Activated naive CD8-positive, alpha-beta T cell treated with anti-CD3 and anti-CD28 coated beads, Interleukin-2, amount 50 U/mL, for 24 hours (primary cell): ENCODE results near the gene RFC4.
A peak's percentile ranks its signal among the peaks of the same experiment; 100 is the strongest.
"Not testable (repeated sequence)": the region's sequence is repeated elsewhere in the genome, so short reads cannot be mapped to it uniquely, and the experiment has no call there.

Experiments used
- ATAC-seq: fragments of 150-1000 bp; cut with Tn5 transposase; one replicate; pipeline ENCODE4 v1.10.0; 2021
- DNase-seq: peaks from one replicate; pipeline ENCODE4 v3.0.0; 2021
- H3K27ac Mint-ChIP-seq: one replicate; pipeline ENCODE4 v1.8.0; 2021; ENCODE audit warnings: mild to moderate bottlenecking, mixed read lengths
- H3K27me3 Mint-ChIP-seq: one replicate; pipeline ENCODE4 v1.8.0; 2021; ENCODE audit warnings: mixed read lengths
- H3K36me3 Mint-ChIP-seq: one replicate; pipeline ENCODE4 v1.8.0; 2021; ENCODE audit warnings: low read depth, mixed read lengths
- H3K4me1 Mint-ChIP-seq: one replicate; pipeline ENCODE4 v1.8.0; 2021; ENCODE audit warnings: mixed read lengths
- H3K4me3 Mint-ChIP-seq: one replicate; pipeline ENCODE4 v1.8.0; 2021; ENCODE audit warnings: mild to moderate bottlenecking, moderate library complexity, mixed read lengths
- H3K9me3 Mint-ChIP-seq: one replicate; pipeline ENCODE4 v1.8.0; 2021; ENCODE audit warnings: mixed read lengths

The RFC4 gene

GRCh38 chr3:186831798-186832197, 25.5 kb upstream of the RFC4 start:
- Mint-ChIP-seq H3K4me1 (peaks cover 7% of the 10 kb centered on the region), H3K27ac (no peak overlapping the region), H3K9me3 (no peaks in the 10 kb centered on the region), H3K36me3 (no peaks in the 10 kb centered on the region), H3K4me3 (no peak overlapping the region), H3K27me3 (peaks cover 43% of the 10 kb centered on the region)
- ATAC-seq (no peak), DNase-seq (no peak)

- H3K4me1 Mint-ChIP-seq: peaks cover 35% of the 10 kb centered on the region
These were observed 22.1 kb upstream of the RFC4 start for GRCh38 chr3:186828340-186828739.

GRCh38 chr3:186826976-186827857, 20.9 kb upstream of the RFC4 start:
- peaks cover 8% of the 10 kb centered on the region for H3K36me3 Mint-ChIP-seq
- peaks cover 36% of the 10 kb centered on the region for H3K4me1 Mint-ChIP-seq
- H3K9me3 Mint-ChIP-seq: no peaks in the 10 kb centered on the region
- peak overlapping the region; percentile 90 for H3K4me3 Mint-ChIP-seq
- H3K27me3 Mint-ChIP-seq: peaks cover 50% of the 10 kb centered on the region
- peak; percentile 88 for DNase-seq
- peak overlapping the region; percentile 84 for H3K27ac Mint-ChIP-seq
- ATAC-seq: peak; percentile 79

More at GRCh38 chr3:186828340-186828739, 22.1 kb upstream of the RFC4 start:
- Mint-ChIP-seq H3K27ac (no peak overlapping the region), H3K27me3 (peaks cover 56% of the 10 kb centered on the region), H3K36me3 (peaks cover 8% of the 10 kb centered on the region), H3K4me3 (no peak overlapping the region), H3K9me3 (no peaks in the 10 kb centered on the region)
- no peak for DNase-seq
- no peak for ATAC-seq

- peaks cover 8% of the 10 kb centered on the region for H3K36me3 Mint-ChIP-seq
- H3K4me1 Mint-ChIP-seq: peaks cover 36% of the 10 kb centered on the region
- H3K9me3 Mint-ChIP-seq: no peaks in the 10 kb centered on the region
- ATAC-seq (peak; percentile 13), DNase-seq (peak; percentile 38)
- H3K27me3 Mint-ChIP-seq: peaks cover 43% of the 10 kb centered on the region
- peak overlapping the region; percentile 84 for H3K27ac Mint-ChIP-seq
- peak overlapping the region; percentile 90 for H3K4me3 Mint-ChIP-seq
These were observed 20.2 kb upstream of the RFC4 start for GRCh38 chr3:186826410-186826975.

DNA sequence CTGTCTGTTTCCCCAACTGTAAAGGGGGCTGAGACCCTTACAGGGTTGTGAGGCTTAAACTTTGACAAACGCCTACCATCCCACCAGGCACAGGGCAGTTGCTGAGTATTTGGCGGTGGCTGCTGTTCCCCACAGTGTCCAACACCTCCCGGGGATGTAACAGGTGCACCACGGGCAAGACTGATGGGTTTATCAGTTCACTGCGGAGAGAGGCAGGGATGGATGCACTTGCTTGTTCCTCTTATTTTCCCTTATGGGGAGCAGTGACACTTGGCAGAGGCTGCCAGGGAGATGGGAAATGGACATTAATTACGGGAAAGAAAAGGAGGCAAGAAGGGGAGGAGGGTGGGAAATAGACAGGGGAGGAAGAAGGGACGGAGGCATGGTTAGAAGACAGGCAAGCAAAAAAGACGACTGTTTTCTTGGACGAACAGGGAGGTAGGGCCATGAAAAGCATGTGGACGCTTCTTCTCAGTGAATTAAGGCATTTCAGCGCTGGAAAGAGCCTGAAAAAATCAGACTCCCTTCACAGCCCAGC, 19.7 kb upstream of the RFC4 start:
- Mint-ChIP-seq H3K36me3 (peaks cover 8% of the 10 kb centered on the region), H3K27me3 (peaks cover 39% of the 10 kb centered on the region), H3K27ac (peak overlapping the region; percentile 84), H3K4me1 (peaks cover 36% of the 10 kb centered on the region), H3K9me3 (no peaks in the 10 kb centered on the region), H3K4me3 (peak overlapping the region; percentile 90)
- DNase-seq (peak; percentile 11), ATAC-seq (peak; percentile 29)

GRCh38 chr3:186825294-186825821, 19.1 kb upstream of the RFC4 start:
- peak overlapping the region; percentile 90 for H3K4me3 Mint-ChIP-seq
- peak overlapping the region; percentile 84 for H3K27ac Mint-ChIP-seq
- peak; percentile 63 for DNase-seq
- peak; percentile 85 for ATAC-seq
- peaks cover 8% of the 10 kb centered on the region for H3K36me3 Mint-ChIP-seq
- H3K27me3 Mint-ChIP-seq: peaks cover 36% of the 10 kb centered on the region
- H3K9me3 Mint-ChIP-seq: no peaks in the 10 kb centered on the region
- peaks cover 36% of the 10 kb centered on the region for H3K4me1 Mint-ChIP-seq

GRCh38 chr3:186824430-186825139, 18.3 kb upstream of the RFC4 start:
- Mint-ChIP-seq H3K4me1 (peaks cover 36% of the 10 kb centered on the region), H3K9me3 (no peaks in the 10 kb centered on the region), H3K4me3 (peak overlapping the region; percentile 90), H3K27ac (peak overlapping the region; percentile 84), H3K27me3 (peaks cover 28% of the 10 kb centered on the region), H3K36me3 (peaks cover 8% of the 10 kb centered on the region)
- DNase-seq (no peak), ATAC-seq (no peak)

DNA sequence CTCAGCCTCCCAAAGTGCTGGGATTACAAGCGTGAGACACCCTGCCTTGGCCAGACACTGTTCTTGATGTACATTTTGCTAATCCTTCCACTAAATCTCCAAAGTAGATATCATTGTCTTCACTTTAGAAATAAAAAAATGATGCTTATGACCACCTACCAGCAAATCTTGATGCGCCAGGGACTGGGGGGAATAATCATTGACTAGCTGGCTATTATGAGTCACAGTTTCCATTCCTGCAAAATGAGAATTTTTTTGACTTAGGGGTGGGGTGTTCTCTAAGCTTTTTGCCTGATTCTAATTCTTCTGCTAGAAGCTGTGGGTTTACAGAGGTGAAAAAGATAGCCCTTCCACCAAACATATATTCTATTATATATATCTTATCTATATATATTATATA, 17.1 kb upstream of the RFC4 start:
- Mint-ChIP-seq H3K4me3 (no peak overlapping the region), H3K36me3 (peaks cover 8% of the 10 kb centered on the region), H3K27ac (peak overlapping the region; percentile 73), H3K9me3 (no peaks in the 10 kb centered on the region), H3K4me1 (peaks cover 36% of the 10 kb centered on the region), H3K27me3 (peaks cover 18% of the 10 kb centered on the region)
- ATAC-seq: no peak
- DNase-seq: no peak

GRCh38 chr3:186822388-186822759, 16.1 kb upstream of the RFC4 start:
- Mint-ChIP-seq H3K27me3 (peaks cover 14% of the 10 kb centered on the region), H3K4me1 (peaks cover 29% of the 10 kb centered on the region)
- DNase-seq, H3K4me3 Mint-ChIP-seq, H3K36me3 Mint-ChIP-seq, H3K27ac Mint-ChIP-seq, H3K9me3 Mint-ChIP-seq, ATAC-seq: not testable (repeated sequence)

DNA sequence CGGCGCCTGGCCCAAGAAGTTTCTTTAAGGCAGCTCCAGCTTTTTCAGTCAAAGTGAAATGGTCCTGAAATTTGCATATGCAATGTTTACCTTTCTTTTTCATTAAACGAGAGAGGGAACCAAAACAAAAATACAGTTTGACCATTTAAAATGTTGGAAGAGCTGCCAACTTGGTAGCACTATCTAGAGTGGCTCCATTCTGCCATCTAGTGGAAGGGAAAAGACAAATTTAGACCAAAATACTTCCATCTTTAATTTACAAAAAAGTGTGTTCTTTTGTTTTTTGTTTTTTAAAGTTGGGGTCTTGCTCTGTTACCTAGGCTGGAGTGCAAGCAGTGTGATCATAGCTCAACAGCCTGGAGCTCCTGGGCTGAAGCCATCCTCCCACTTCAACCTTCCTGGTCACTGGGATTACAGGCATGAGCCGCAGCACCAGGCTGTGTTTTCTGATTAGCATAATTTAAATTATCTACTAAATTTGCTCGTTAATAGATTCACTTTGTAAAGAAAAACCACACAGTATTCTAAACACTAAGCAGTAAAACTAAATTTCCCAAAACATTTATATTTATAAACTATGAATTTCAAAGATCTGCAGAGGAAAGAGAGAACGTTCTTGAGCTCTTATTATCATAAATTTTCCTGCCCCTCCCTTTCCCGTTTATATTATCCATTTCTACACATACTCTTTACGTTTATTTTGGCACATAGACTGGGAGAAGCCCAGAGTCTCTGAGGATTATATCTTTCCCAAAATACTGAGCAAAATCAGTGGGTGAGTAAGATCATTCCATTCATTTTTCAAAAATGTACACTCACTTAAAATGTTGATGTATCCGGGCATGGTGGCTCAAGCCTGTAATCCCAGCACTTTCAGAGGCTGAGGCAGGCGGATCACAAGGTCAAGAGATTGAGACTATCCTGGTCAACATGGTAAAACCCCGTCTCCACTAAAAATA, 15.4 kb upstream of the RFC4 start:
- Mint-ChIP-seq H3K27ac (no peak overlapping the region), H3K27me3 (peaks cover 14% of the 10 kb centered on the region), H3K9me3 (no peaks in the 10 kb centered on the region), H3K36me3 (peaks cover 8% of the 10 kb centered on the region), H3K4me1 (peaks cover 29% of the 10 kb centered on the region), H3K4me3 (no peak overlapping the region)
- DNase-seq (no peak), ATAC-seq (no peak)

GRCh38 chr3:186818956-186819355, 12.7 kb upstream of the RFC4 start:
- H3K27ac Mint-ChIP-seq: no peak overlapping the region
- H3K36me3 Mint-ChIP-seq: peaks cover 1% of the 10 kb centered on the region
- no peaks in the 10 kb centered on the region for H3K9me3 Mint-ChIP-seq
- ATAC-seq: no peak
- H3K4me3 Mint-ChIP-seq: no peak overlapping the region
- peaks cover 14% of the 10 kb centered on the region for H3K4me1 Mint-ChIP-seq
- peaks cover 1% of the 10 kb centered on the region for H3K27me3 Mint-ChIP-seq
- DNase-seq: no peak

GRCh38 chr3:186818516-186818915, 12.2 kb upstream of the RFC4 start:
- Mint-ChIP-seq H3K27me3 (no peaks in the 10 kb centered on the region), H3K36me3 (no peaks in the 10 kb centered on the region), H3K9me3 (no peaks in the 10 kb centered on the region), H3K4me1 (peaks cover 13% of the 10 kb centered on the region), H3K27ac (no peak overlapping the region), H3K4me3 (no peak overlapping the region)
- ATAC-seq (no peak), DNase-seq (no peak)

DNA sequence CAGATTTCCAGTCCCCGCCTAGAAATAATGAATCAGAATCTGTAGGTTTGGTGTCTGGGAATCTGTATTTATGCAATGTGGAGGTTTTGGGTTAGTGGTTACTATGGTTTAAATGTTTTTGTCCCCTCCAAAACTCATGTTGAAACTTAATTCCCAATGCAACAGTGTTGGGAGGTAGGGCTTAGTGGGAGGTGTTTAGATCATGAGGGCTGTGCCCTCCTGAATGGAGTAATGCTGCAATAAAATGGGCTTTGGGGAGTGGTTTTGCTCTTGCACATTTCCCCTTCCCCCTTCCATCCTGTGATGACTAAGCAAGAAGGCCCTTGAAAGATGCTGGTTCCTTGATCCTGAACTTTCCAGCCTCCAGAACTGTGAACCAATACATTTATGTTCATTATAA, 9.2 kb upstream of the RFC4 start:
- peaks cover 10% of the 10 kb centered on the region for H3K4me1 Mint-ChIP-seq
- H3K4me3 Mint-ChIP-seq: no peak overlapping the region
- ATAC-seq (no peak), DNase-seq (no peak)
- H3K9me3 Mint-ChIP-seq: no peaks in the 10 kb centered on the region
- peak overlapping the region; percentile 18 for H3K27ac Mint-ChIP-seq
- H3K36me3 Mint-ChIP-seq: no peaks in the 10 kb centered on the region
- peaks cover 2% of the 10 kb centered on the region for H3K27me3 Mint-ChIP-seq
